ENCODE measurements around the gene LCN2.

- TF ChIP-seq EZH2 (optimal IDR thresholded peaks at IDR 0.05; ENCODE audit: low read depth, low read length): no peak
- no peak for TF ChIP-seq CTCF (IDR thresholded peaks at IDR 0.05; ENCODE audit: low read length)
Measured at GRCh38 chr9:128120741-128121465, 28.4 kb upstream of the LCN2 start.
